Testis (tissue), 2 donors: Measurements from ENCODE around the gene MBP.

Source experiments
- CTCF ChIP-seq, 3 experiments: fragments of 450-650 bp in 2 of 3; fragments of 200-600 bp in 1 of 3; sonication (generic) in 1 of 3; IDR thresholded peaks; one replicate each; pipeline ENCODE4 v1.5.1; 2016 to 2019; ENCODE audit warnings: antibody characterized with exemption in 3 of 3, mild to moderate bottlenecking in 2 of 3, moderate library complexity in 1 of 3
- POLR2A ChIP-seq: fragments of 450-650 bp; IDR thresholded peaks from one replicate; pipeline ENCODE4 v1.6.1; 2017; ENCODE audit warnings: antibody characterized with exemption, mild to moderate bottlenecking, moderate library complexity

- no peak for TF ChIP-seq CTCF (IDR thresholded peaks at IDR 0.05)
- no peak for TF ChIP-seq POLR2A
Measured at GRCh38 chr18:77114152-77114414, 18.5 kb downstream of the MBP start.
